ENCODE results near the gene ABCB11. TPM values are rescaled to one million over a fixed set of nuclear protein-coding genes. Genes with fewer than 3 reads are reported as not detected.
A peak's percentile ranks its signal among the peaks of the same experiment; 100 is the strongest.

Gene ABCB11
- total and polyA plus RNA-seq, 9 of the 15 experiments (the other 6 are each of a cell fraction or from before 2014, with no cell fraction given), result 0.04 to 0.51 (median 0.10) TPM; not detected in 1

- TF ChIP-seq CTCF (IDR thresholded peaks at IDR 0.05 in 2 of 3, conservative IDR thresholded peaks at IDR 0.05 in 1 of 3; ENCODE audit: insufficient read depth in 2 of 3, low read depth in 1 of 3, low read length in 3 of 3), result no peak
- TF ChIP-seq ETV6 (IDR thresholded peaks at IDR 0.05; ENCODE audit: borderline replicate concordance in 1 of 2, low read depth in 2 of 2, low read length in 1 of 2), result peak in 1 of 2 experiments; percentile 46; a peak in 1 of 4 replicates
- TF ChIP-seq ETV6 (CRISPR knock-in tag; IDR thresholded peaks at IDR 0.05; ENCODE audit: borderline replicate concordance), result peak; percentile 52; the same call in 1 of the 2 replicates
- TF ChIP-seq FUS (optimal IDR thresholded peaks at IDR 0.05; ENCODE audit: low read depth, low read length), result no peak
- TF ChIP-seq DIDO1 (tag; IDR thresholded peaks at IDR 0.05; ENCODE audit: low read depth), result 0 out of 2 replicates have a peak, but pooled peaks have one; percentile 10
- peak; percentile 82 for TF ChIP-seq SMAD1 (IDR thresholded peaks at IDR 0.05; ENCODE audit: low read depth, low read length, partially characterized antibody)
- TF ChIP-seq TEAD1 (CRISPR knock-in tag; IDR thresholded peaks at IDR 0.05), result peak; percentile 99
- TF ChIP-seq EP300 (IDR thresholded peaks at IDR 0.05; ENCODE audit: low read length), result peak; percentile 99
- peak; percentile 100 for TF ChIP-seq TCF3 (CRISPR knock-in tag; IDR thresholded peaks at IDR 0.05)
- no peak for TF ChIP-seq ZBTB7A (IDR thresholded peaks at IDR 0.05; ENCODE audit: borderline replicate concordance, control insufficient read depth, low read depth, low read length)
- TF ChIP-seq CUX1 (CRISPR knock-in tag; IDR thresholded peaks at IDR 0.05), result peak; percentile 37; the same call in 1 of the 2 replicates
Measured at GRCh38 chr2:168976034-168976654, 55.0 kb downstream of the ABCB11 start (continued).
